NCI-H1694 treated with DMSO at 0.1 percent for 48 hours (cell line): Measurements from ENCODE around the gene ATP8A2.
A peak's percentile ranks its signal among the peaks of the same experiment; 100 is the strongest.
"Not testable (repeated sequence)": the region's sequence is repeated elsewhere in the genome, so short reads cannot be mapped to it uniquely, and the experiment has no call there.

Experiments
- DNase-seq: peaks from one replicate; lab custom pipeline; 2025; lab: John Stamatoyannopoulos, UW

The ATP8A2 gene

GRCh38 chr13:25768376-25768775, 396.6 kb downstream of the ATP8A2 start:
- no peak for DNase-seq

DNA sequence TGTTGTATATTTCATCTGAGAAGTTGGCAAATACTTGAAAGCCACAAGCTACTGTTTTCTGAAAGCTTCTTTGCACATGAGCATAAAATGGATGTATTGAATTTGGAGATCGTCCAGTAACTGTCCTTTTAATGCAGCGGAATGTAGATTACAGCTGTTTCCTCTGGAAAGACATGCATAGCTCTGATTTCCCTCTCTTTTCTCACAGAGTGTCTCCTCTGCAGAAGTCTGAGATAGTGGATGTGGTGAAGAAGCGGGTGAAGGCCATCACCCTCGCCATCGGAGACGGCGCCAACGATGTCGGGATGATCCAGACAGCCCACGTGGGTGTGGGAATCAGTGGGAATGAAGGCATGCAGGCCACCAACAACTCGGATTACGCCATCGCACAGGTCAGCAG, 397.1 kb downstream of the ATP8A2 start:
- DNase-seq = no peak

GRCh38 chr13:25770601-25771000, 398.8 kb downstream of the ATP8A2 start:
- DNase-seq = no peak

DNA sequence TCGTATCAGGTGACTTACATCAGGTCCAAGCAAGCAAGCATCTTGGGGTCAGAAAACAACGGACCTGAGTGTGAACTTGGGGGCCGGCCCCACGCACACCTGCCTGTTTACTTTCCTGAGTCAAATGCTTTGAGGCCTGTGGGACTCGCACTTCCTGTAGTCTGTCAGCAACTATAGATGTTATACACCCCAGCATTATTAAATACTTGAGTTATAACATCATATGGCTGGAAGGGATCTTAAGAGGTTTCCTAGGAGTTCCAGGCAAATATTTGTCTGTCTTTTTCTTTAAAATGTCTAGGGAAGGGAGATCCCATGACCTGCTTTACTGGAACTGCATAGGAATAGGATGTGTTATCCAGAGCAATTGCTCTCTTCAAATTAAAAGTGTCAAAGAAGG, 399.4 kb downstream of the ATP8A2 start:
- no peak for DNase-seq

DNA sequence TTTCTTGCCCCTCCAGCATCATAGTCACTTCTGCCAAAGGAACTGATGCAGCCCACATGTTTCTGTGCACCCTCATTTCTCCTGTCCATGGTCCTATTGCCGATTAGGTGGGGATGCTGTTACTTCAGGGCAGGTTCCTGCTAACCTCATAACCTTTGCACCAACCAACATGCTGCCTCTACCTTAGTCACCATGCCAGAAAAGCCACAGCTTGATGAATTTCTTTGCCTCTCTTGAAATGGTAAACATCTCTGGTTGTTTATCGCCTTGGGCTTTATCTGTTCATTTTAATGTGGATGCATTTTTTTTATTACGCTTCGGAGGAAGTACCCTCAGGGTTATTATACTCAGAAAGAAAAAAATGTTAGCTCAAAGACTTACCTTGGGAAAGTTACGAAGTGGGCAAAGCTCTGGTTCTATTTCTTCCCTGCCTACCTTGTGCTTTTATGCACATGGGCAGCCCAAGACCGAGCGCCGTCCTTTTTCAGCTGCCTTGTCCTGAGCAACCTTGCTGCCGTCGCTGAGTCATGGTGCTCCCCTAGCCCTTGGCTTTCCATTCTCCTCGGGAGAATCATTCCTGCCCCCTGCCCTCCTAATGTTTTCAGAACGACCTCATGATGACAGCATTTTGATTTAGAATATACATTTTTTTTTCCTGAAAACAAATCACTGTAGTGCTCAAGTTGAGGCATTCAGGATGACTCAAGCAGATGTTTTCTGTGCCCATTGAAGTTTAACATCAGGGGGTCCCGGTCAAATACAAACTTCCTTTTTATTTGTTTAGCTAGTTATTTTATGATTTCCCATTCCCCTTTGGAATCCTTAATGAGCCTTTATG, 400.1 kb downstream of the ATP8A2 start:
- DNase-seq = no peak

DNA sequence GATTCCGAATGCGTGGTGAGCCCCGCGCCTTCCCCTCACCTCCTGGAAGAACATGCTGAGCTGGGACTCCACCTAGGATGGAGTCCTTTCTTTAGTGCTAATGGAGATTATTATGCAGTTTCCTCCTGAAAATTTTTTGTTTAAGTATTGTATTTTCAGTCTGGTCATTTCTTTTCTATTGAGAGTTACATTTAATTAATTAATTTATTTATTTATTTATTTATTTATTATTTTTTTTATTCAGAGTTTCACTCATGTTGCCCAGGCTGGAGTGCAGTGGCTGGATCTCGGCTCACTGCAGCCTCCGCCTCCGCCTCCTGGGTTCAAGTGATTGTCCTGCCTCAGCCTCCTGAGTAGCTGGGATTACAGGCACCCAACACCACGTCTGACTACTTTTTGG, 400.8 kb downstream of the ATP8A2 start:
- not testable (repeated sequence) for DNase-seq

DNA sequence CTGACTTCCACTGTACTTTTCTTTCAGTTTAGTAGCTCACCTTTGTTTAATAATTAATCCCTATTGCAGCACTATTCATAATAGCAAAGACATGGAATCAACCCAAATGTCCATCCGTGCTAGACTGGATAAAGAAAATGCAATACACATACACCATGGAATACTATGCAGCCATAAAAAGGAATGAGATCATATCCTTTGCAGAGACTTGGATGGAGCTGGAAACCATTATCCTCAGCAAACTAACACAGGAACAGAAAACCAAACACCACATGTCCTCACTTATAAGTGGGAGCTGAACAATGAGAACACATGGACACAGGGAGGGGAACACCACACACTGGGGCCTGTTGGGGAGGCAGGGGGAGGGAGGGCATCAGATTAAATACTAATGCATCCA, 402.3 kb downstream of the ATP8A2 start:
- DNase-seq = not testable (repeated sequence)

GRCh38 chr13:25775275-25775674, 403.5 kb downstream of the ATP8A2 start:
- DNase-seq = no peak

DNA sequence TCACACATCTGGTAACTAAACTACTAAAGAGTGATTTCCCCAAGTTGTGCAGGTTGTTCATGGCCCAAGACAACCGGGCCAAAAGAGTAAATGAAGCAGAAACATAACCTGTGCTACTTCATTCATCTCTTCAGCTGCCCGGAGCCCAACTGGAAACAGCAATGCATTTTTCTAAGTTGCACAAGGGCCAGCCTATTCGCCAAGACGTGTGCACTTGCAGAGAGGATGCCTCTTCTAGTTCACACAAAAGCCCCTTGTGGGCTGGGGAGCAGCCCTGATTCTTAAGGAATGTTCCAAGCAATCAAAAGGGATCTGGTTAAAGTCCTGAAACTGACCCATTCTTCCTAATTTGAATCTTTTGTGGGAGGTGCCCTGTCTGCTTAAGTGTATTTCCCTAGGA, 404.2 kb downstream of the ATP8A2 start:
- DNase-seq = no peak

DNA sequence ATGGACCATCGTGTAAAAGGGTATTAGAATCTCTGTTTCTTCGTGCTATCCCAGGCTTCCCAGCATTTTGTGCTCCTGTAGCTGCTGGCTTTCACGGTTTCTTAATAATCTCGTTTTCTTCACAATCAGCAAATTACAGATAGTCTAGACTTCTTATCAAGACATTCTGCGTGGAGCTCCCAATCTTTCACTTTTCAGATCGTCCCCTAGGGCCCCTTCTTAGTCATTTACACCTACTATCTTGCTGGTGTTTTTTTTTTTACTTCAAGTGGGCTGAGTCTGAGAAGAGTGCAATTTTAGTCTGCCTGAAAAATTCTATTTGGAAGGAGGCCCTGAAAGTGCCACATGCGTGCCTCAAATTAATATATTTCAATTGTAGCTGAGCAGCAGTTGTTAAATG, 404.9 kb downstream of the ATP8A2 start:
- no peak for DNase-seq

GRCh38 chr13:25777509-25777908, 405.7 kb downstream of the ATP8A2 start:
- no peak for DNase-seq

GRCh38 chr13:25778365-25778764, 406.6 kb downstream of the ATP8A2 start:
- DNase-seq = no peak

- DNase-seq = peak; percentile 80
These were observed 407.1 kb downstream of the ATP8A2 start for GRCh38 chr13:25778808-25779305.

GRCh38 chr13:25783076-25783475, 411.3 kb downstream of the ATP8A2 start:
- DNase-seq = no peak

DNA sequence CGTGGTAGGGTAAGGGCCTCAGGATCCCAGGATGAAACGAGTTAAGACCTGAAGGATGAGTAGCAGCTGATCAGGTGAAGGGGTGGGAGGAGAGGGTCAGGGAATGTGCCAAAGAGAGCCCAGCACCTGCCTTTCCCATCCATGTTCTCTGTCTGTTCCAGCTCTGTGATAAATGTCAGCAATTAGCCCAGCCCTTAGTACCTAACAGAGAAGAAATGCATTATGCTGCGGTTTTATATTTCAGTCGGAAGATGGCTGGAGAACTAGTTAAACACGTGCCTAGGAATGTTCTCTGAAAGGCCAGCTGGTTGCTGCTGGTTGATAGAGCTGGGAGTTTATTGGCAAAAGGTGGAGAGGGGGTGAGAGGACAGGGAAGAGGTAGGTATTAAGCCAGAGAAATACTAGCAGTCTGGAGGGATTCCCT, 411.8 kb downstream of the ATP8A2 start:
- peak; percentile 28 for DNase-seq

DNA sequence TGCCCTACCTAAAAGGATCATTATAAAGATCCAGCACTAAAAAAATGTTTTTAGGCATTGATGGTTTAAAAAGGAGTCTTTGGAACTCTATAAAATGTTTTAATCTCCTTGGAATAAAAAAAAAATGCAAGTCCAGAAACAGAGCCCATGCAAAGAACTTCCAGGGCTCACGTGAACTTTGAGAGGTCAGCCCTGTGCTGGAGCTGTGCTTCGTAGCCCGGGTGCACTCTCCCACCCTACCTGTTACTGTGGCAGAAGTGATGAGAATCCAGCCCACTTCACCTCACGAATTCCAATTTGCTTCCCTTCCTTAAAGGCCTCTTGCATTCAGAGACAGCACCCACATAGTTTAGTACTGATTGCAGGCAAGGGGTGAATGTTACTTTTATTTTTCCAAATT, 412.3 kb downstream of the ATP8A2 start:
- no peak for DNase-seq

DNA sequence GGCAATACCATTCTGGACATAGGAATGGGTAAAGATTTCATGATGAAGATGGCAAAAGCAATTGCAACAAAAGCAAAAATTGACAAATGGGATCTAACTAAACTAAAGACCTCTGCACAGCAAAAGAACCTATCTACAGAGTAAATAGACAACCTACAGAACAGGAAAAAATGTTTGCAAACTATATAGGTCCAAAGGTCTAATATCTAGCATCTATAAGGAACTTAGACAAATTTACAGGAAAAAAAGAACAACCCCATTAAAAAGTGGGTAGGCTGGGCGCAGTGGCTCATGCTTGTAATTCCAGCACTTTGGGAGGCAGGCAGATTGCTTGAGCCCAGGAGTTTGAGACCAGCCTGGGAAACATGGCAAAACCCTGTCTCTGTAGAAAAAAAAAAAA, 418.4 kb downstream of the ATP8A2 start:
- not testable (repeated sequence) for DNase-seq

DNA sequence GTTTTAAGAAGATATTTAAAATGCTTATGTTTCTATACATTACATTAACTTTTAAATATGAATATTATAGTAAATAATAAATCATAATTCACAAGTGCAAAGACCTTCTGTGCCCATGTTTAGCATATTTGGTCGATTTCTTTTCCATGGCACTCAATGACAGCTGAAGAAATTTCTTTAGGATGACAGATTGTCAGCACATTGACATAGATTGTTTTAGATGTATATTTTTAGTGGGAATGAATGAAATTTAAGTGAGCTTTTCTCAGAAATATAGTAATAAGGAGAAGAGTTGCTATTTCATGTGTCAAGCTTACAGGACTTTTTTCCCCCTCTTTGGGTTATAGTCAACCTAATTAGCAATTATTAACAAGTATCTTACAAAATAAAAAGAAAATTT, 423.5 kb downstream of the ATP8A2 start:
- DNase-seq = no peak

DNA sequence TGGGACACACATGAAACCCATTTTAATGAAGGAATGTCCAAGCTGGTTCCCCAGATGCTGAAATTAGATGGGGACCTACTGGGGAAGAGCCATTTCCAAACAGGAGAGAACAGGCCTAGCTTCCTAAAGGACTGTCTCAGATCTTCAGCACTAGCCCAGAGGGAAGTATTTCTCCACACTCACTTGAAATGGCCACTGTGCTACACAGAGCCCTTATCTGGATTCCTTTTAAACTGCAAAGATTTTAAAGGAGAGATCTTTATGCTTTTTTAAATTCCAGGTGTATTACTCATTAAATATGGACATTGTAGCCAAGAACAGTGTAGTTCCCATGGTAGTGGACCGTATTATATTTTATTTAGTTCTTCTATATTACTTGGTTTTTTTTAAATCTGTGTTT, 424.7 kb downstream of the ATP8A2 start:
- DNase-seq = no peak

- DNase-seq = no peak
These were observed 427.2 kb downstream of the ATP8A2 start for GRCh38 chr13:25798998-25799397.

- no peak for DNase-seq
These were observed 428.7 kb downstream of the ATP8A2 start for GRCh38 chr13:25800523-25800922.

GRCh38 chr13:25802579-25802978, 430.8 kb downstream of the ATP8A2 start:
- no peak for DNase-seq

GRCh38 chr13:25803641-25804040, 431.9 kb downstream of the ATP8A2 start:
- DNase-seq = no peak
